GM19397 (cell line): ENCODE results near the gene ZNF791.
"Not testable (repeated sequence)": the region's sequence is repeated elsewhere in the genome, so short reads cannot be mapped to it uniquely, and the experiment has no call there.

Experiments used
- ATAC-seq: cut with Tn5 transposase; IDR thresholded peaks from one replicate; pipeline ENCODE4 v1.9.1; 2021; ENCODE audit warnings: mild to moderate bottlenecking, moderate library complexity; ENCODE audit not compliant: unreplicated experiment

ZNF791 gene

DNA sequence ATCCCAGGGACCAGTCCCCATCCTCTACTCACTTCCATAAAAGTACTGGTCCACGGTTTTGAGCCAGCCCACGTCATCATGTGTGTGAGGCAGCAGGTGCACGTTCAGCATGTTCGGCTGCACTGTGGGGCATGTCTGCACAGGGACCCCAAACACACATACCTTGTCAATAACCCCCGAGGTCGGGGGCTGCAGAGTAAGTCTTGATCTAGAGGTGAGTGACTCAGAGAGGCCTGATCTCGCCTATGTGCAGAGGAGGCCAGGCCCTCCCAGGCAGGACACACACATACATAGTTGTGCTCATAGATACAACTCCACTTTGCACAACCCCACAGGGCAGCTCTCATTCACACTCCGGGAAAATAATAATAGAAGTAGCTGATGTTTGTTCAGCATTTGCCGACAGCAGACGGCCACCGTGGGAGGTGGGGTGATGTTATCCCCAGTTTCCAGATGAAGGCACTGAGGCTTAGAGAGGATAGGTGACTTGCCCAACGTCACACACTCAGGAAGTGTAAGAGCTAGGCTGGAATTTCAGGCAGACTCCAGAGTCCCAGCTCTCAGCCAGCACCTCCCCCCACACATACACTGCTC is 55.0 kb downstream of the ZNF791 start:
- ATAC-seq = no peak

DNA sequence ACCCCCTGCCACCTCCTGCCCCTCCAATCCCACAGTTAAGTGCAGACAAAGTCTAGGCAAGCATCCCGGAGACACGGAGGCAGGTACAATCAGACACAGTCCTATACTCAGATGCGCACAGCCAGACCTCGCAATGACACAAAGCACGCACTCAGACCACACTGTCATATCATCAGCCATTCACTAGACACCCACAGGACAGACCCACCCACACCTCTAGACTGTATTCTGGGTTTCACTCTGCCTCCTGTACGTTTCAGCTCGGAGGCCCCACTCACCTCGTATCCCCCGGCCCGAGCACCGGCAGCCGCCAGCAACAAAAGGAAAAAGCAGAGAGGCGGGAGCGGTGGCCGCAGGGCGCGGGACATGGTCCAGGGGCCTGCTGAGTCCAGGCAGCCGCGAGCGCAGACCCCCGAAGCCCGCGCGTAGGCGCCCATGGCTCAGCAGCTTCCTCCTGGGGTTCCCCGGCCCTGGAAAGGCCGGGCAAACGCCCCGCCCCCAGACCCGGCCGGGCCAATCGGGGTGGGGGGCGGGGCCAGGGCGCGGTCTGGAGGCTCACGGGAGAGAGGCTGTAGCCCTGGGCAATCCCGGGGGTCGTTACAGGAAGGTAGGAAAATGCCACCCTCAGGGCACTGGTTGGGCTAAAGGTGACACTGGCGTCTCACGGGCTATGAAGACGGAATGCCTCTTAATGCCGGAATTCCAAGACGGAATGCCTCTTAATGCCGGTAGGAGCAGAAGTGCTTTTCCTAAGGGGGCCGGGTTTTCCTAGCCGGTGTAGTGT is 55.7 kb downstream of the ZNF791 start, which contains the start of the genes MAN2B1 and WDR83:
MAN2B1 (minus strand) TSS at position 478 of the 784 bp plus-strand sequence; CDS start at position 437, 41 bp downstream.
WDR83 (plus strand) TSS at position 543 of the 784 bp plus-strand sequence. CDS start 2,984 bp downstream, outside the sequence.
- ATAC-seq = peak; percentile 48

DNA sequence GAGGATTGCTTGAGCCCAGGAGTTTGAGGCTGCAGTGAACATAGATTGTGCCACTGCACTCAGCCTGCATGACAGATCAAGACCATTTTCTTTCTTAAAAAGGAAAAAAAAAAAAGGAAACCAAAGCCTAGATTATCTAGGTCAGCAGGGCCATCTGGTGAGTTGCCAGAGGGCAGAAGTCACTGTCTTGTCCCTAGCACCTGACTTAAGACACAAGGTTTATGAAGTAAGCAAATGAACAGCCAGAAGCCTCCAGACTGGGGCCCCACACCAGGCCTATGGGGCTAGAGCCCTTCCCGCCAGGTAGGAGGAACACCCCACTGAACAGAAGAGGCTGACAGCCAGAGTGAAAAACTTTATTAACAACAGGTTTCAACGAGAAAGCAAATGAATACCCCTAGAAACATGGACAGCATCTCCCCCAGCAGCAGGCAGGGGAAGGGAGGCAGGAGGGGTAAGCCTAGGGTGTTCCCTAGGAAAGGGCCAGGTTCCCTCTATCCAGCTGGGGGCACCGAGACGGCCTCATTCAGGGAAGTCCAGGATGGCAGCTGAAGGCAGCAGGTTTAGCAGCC is 57.1 kb downstream of the ZNF791 start:
- no peak for ATAC-seq

DNA sequence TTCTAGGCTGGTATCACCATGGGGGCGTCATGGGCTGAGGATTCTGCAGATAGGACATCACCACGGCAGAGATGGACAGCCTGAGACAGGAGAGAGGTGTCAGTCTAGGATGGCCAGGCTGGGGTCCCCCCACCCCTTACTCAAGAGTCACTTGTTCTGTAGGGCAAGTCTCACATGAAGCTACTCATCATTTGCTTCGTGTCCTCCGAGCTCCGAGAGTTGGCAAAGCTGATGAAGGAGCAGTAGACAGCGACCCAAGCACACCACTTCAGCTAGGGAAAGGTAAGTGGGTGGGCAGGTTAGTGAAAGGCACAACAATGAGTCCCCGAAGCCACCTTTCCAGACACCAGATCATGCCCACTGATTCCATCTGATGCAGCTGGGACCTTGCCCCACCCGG is 57.6 kb downstream of the ZNF791 start:
- no peak for ATAC-seq

DNA sequence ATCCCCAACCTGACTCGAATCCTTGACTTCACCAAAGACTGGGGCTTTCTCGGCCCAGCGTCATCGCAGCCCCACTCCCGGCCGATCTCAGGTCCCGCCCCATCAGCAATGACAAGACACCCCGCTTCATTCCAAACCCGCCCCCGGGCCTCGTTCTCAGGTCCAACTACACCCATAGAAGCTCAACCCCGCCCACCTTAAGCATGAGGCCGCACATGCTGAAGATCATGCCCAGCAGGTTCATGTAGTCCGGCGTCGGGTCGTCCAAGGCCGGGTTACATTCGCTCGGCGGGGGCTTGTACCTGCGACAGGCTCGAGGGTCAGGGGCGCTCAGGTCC is 58.2 kb downstream of the ZNF791 start:
- ATAC-seq = no peak

DNA sequence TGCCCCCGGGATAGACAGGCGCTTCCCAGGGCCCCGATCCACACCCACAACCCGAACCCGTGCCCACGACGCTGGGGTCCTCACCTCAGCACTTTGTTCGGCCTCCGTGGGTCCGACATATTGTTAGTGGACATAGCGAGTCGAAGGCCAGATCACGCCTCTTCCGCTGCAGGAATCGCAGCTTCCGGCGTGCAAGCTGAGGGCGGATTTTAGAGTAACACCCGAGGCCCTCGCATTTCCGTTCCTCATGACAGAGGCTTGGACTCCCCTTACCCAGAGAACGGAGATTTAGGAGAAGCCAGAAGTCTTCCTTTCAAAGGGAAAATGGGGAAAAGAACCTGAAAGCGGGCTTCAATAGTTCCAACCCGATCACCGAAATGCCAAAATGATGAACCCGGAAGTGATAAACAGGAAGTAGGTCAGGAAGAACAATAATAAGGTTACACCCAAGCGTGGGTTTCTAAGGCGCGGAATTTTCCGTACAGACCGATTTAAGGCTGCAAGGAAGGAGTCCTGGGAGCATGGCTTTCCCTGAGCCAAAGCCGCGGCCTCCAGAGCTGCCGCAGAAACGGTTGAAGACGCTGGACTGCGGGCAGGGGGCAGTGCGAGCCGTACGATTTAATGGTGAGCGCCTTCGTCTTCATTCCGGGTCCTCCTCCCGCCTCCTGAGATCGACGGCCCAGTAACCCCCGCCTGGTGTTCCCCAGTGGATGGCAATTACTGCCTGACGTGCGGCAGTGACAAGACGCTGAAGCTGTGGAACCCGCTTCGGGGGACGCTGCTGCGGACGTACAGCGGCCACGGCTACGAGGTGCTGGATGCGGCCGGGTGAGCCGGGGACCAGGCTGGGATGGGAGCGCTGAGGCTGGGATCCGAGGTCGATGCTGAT is 58.8 kb downstream of the ZNF791 start:
- peak; percentile 34 for ATAC-seq

DNA sequence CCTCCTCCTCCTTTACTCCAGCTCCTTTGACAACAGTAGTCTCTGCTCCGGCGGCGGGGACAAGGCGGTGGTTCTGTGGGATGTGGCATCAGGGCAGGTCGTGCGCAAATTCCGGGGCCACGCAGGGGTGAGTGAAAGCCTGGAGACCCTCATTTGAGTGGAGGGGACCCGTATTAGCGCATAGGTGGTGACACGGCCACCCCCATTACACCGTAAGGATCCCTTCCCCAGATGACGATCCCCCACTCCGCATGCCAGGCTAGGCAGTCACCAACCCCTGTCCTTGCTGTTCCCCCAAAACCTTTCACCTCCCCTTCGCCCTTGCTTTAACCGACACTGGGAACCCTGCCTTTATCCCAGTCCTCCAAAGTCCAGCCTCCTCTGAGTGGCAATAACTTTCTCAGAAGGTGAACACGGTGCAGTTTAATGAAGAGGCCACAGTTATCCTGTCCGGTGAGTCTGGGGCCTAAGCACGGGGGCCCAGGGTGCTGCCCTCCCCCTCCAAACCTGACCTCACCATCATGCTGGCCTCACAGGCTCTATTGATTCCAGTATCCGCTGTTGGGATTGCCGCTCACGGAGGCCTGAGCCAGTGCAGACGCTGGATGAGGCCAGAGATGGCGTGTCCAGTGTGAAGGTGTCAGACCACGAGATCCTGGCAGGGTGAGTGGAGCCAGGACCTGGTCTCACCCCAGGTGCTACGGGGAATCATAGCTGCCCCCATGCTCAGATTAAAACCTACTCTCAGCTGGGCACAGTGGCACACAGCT is 59.6 kb downstream of the ZNF791 start:
- ATAC-seq = no peak

DNA sequence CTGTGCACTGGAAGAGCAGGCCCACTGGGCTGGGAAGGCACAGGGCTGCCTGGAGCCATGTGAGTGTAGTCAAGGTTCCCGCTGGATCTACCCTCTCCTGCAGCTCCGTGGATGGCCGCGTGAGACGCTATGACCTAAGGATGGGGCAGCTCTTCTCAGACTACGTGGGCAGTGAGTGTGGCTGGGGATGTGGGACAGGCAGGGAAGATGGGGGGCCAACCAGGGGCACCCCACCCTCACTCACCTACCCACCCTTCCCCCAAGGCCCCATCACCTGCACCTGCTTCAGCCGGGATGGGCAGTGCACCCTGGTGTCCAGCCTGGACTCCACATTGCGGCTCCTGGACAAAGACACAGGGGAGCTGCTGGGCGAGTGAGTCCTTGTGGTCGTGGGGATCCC is 62.0 kb downstream of the ZNF791 start:
- no peak for ATAC-seq

DNA sequence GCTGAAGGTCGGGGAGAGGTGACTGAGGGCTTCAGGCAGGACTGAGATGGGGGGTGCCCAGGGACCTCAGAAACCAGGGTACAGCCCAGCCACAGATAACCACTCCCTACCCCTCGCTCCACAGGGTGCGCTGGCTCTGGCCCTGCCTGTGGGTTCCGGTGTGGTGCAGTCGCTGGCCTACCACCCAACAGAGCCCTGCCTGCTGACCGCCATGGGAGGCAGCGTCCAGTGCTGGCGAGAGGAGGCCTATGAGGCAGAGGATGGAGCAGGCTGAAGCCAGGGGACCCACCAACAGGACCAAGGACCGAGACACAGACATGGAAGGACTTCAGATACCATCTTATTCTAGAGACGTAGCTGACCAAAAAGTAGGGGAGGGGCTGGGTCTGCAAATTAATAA is 64.7 kb downstream of the ZNF791 start:
- no peak for ATAC-seq

DNA sequence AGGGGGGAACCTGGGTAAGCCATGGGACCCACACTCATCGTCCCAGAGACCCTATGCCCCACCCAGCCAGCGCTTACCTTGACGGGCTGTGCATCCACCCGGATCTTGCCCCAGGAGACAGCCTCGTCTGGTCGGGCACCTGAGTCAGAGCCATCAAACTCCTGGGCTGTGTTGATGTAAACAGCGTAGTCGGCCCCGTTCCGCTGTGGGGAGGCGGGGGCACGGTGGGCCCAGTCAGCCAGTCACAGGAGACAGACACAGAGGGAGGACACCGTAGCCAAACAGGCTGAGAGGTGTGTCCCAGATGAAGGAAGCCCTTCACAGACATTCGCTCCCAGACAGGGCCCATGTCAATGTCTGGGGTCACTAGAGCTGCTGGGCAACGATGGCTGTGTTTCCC is 65.2 kb downstream of the ZNF791 start:
- no peak for ATAC-seq

DNA sequence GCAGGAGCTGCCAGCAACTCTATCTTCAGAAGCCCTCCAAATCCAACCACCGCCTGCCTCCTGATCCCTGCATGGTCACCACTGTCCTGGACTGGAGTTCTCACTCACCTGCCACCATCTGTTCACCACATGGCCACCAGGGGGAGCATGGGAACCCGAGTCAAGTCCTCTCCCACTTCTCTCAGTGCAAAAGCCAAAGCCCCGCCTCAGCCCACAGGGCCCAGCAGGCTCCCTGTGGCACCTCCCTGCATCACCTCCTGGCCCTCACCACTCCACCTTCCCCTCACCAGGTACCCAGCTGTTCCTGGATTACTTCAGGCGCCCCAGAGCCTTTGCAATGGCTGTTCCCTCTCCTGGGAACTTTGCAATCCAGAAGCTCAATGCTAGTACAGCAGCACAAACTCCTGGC is 65.7 kb downstream of the ZNF791 start:
- no peak for ATAC-seq

DNA sequence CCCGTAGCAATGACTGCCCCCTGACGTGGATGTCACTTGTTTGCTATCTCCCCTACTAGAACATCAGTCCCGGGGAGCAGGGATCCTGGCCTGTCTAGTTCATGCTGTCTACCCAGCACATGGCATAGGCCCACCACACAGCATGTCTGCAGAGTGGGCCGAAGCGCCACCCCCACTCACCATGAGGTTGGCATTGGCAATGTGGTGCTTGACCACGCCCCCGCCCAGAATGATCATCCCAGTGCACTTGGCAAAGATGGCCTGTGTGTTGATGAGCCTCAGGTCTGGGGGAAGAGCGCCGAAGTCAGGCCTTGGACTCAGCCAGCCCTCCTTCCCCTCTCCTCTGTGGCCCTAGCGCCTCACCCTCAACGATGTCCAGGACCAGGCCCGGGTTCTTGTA is 66.2 kb downstream of the ZNF791 start:
- ATAC-seq = no peak

DNA sequence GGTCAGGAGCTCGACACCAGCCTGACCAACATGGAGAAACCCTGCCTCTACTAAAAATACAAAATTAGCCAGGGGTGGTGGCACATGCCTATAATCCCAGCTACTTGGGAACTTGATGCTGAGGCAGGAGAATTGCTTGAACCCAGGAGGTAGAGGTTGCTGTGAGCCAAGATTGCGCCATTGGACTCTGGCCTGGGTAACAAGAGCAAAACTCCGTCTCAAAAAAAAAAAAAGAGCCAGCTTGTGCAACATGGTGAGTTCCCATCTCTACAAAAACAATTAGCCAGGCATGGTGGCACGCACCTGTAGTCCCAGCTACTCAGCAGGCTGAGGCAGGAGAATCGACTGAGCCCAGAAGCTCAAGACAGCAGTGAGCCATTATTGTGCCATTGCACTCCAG is 67.3 kb downstream of the ZNF791 start:
- not testable (repeated sequence) for ATAC-seq

DNA sequence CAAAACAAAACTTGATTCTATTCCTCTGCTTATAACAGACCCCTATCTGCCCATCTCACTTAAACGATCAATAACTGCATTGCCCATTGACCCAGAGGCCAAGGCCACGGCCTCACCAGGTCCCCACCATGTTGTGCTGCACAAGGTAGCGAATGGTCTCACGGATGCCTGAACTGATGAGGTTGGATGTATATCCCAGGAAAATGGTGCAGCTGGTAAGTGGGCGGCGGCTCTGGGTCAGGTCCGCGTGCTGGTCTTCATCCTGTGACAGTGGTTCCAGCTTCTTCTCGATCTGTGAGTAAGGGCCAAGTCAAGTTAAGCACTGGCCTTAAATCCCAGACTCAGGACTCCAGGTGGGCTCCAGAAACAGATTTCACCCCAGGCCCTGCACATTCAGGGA is 69.3 kb downstream of the ZNF791 start:
- ATAC-seq = no peak

DNA sequence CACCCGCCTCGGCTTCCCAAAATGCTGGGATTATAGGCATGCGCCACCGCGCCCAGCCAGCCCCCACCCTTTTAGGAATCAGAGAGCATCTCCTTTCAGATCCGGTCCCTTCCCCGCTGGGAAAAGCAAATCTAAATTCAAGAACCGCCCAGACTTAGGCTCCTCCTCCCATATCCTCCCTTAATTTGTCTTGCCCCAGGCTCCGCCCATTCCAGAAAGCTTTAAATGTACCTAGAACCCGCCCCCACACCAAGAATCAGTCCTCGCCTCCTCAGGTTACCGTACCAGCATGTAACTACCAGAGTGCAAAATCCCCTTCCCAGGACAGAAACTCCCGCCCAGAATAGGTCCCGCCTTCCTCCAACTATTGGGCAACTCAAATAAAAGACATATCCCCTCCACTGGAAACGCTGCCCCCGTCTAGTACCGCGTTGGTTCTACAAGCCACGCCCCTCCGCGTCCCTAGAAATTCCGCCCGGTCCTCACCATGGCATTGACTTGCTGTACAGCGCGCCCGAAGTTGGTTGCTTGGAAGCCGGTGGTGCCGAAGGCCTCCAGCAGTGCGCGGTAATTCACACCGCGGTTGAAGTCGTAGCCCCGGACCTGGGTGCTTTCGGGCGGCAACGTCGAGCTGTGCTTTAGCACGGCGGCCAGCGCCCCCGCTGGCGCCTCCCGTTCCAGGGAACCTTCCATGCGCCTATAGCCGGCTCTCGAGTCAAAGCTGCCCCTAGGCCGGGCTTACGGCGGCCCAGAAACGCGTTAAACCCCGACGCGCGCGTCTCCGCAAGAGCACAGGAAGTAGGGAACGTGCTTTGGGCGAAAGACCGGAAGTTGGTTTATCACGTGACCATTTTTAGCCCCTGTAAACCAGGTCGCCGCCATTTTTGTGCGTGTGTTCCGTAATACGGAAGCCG is 70.6 kb downstream of the ZNF791 start, which contains the start of gene DHPS:
DHPS (minus strand) TSS at position 807 of the 914 bp plus-strand sequence; CDS start at position 693, 114 bp downstream.
- ATAC-seq = peak; percentile 67
